IMR-90 (cell line): ENCODE data around the gene RANBP10. TPM values are rescaled to one million over a fixed set of nuclear protein-coding genes. Genes with fewer than 3 reads are reported as not detected.

Source experiments
- ATAC-seq: fragments of 200-7000 bp; cut with Tn5 transposase; 2 replicates; pipeline ENCODE4 v1.9.1; 2020; ENCODE audit warnings: low read depth, mild to moderate bottlenecking, moderate library complexity
- BruUV-seq: library from RNA; stranded (reverse); fragments of 400-500 nt; replicated peaks from 2 replicates; lab custom pipeline; 2021; lab: Mats Ljungman, UMichigan
- CTCF ChIA-PET: fragments of 300-600 bp; formaldehyde crosslinking; extraction: SDS; loops from one replicate; lab custom pipeline; 2021; ENCODE audit warnings: antibody characterized with exemption; lab: Yijun Ruan, JAX
- POLR2A ChIA-PET: fragments of 300-600 bp; sonication (Branson Sonifier 250); formaldehyde crosslinking; loops from one replicate; lab custom pipeline; 2022; ENCODE audit warnings: antibody characterized with exemption; ENCODE audit not compliant: unreplicated experiment; lab: Charles Lee
- DNase-seq: peaks from one replicate; pipeline ENCODE4 v3.0.0; 2013
- H2AFZ ChIP-seq: replicated peaks from 2 replicates; pipeline ENCODE3; 2013; ENCODE audit warnings: low read length, mild to moderate bottlenecking; ENCODE audit not compliant: poor library complexity
- H2AK5ac ChIP-seq: 2 replicates; pipeline ENCODE4 v1.6.1; 2013; ENCODE audit warnings: low read depth, low read length, inconsistent platforms
- H2AK9ac ChIP-seq: replicated peaks from 2 replicates; pipeline ENCODE3; 2013; ENCODE audit warnings: mild to moderate bottlenecking, low read depth, low read length, moderate library complexity; ENCODE audit not compliant: poor library complexity
- H2BK120ac ChIP-seq: 2 replicates; pipeline ENCODE4 v1.6.1; 2013; ENCODE audit warnings: low read depth, low read length, inconsistent platforms
- H2BK15ac ChIP-seq: 3 replicates; pipeline ENCODE4 v1.6.1; 2013; ENCODE audit warnings: low read depth, low read length, inconsistent platforms
- H2BK20ac ChIP-seq: 2 replicates; pipeline ENCODE4 v1.6.1; 2013; ENCODE audit warnings: low read depth, mild to moderate bottlenecking, inconsistent platforms, low read length, moderate library complexity
- H2BK5ac ChIP-seq: 2 replicates; pipeline ENCODE4 v1.6.1; 2013; ENCODE audit warnings: mild to moderate bottlenecking, low read depth, low read length, inconsistent platforms; ENCODE audit not compliant: poor library complexity, severe bottlenecking
- H3K14ac ChIP-seq: replicated peaks from 2 replicates; pipeline ENCODE4 v1.6.1; 2013; ENCODE audit warnings: low read depth, low read length, inconsistent platforms
- H3K18ac ChIP-seq: 2 replicates; pipeline ENCODE4 v1.6.1; 2013; ENCODE audit warnings: low read depth, low read length, control low read depth
- H3K23ac ChIP-seq: 2 replicates; pipeline ENCODE4 v1.6.1; 2013; ENCODE audit warnings: low read depth, low read length, inconsistent platforms
- H3K27ac ChIP-seq: 2 replicates; pipeline ENCODE4 v1.5.1; 2013; ENCODE audit warnings: mild to moderate bottlenecking, control low read depth, low read length; ENCODE audit not compliant: insufficient read depth
- H3K27me3 ChIP-seq: 2 replicates; pipeline ENCODE4 v1.6.1; 2013; ENCODE audit warnings: low read length; ENCODE audit not compliant: control insufficient read depth, insufficient read depth
- H3K36me3 ChIP-seq: 2 replicates; pipeline ENCODE4 v1.6.1; 2013; ENCODE audit warnings: low read length, mixed read lengths; ENCODE audit not compliant: control insufficient read depth, insufficient read depth
- H3K4ac ChIP-seq: 2 replicates; pipeline ENCODE4 v1.6.1; 2013; ENCODE audit warnings: low read depth, low read length, inconsistent platforms
- H3K4me1 ChIP-seq: 2 replicates; pipeline ENCODE4 v1.6.1; 2013; ENCODE audit warnings: low read length, mixed read lengths; ENCODE audit not compliant: control insufficient read depth, insufficient read depth
- H3K4me2 ChIP-seq: 2 replicates; pipeline ENCODE4 v1.6.1; 2013; ENCODE audit warnings: low read depth, mild to moderate bottlenecking, control low read depth, low read length, moderate library complexity
- H3K4me3 ChIP-seq: 2 replicates; pipeline ENCODE4 v1.5.1; 2013; ENCODE audit warnings: low read depth, mild to moderate bottlenecking, control low read depth, low read length, moderate library complexity; ENCODE audit not compliant: insufficient read depth
- H3K56ac ChIP-seq: 2 replicates; pipeline ENCODE4 v1.6.1; 2013; ENCODE audit warnings: low read length, inconsistent platforms; ENCODE audit not compliant: insufficient read depth; ENCODE audit errors: extremely low read depth
- H3K79me1 ChIP-seq, 2 experiments: 2 replicates each; pipeline ENCODE4 v1.6.1; 2013; ENCODE audit warnings: low read length in 2 of 2, inconsistent platforms in 1 of 2, low read depth in 1 of 2
- H3K9ac ChIP-seq: 2 replicates; pipeline ENCODE4 v1.6.1; 2013; ENCODE audit warnings: low read depth, low read length, control low read depth
- H3K9me1 ChIP-seq: 2 replicates; pipeline ENCODE4 v1.6.1; 2013; ENCODE audit warnings: low read length, inconsistent platforms; ENCODE audit not compliant: insufficient read depth
- H3K9me3 ChIP-seq: 2 replicates; pipeline ENCODE4 v1.6.1; 2013; ENCODE audit warnings: low read length; ENCODE audit not compliant: control insufficient read depth, insufficient read depth
- H4K20me1 ChIP-seq: 2 replicates; pipeline ENCODE4 v1.6.1; 2013; ENCODE audit warnings: low read length, inconsistent platforms; ENCODE audit not compliant: insufficient read depth
- H4K5ac ChIP-seq: 2 replicates; pipeline ENCODE4 v1.6.1; 2013; ENCODE audit warnings: mild to moderate bottlenecking, low read depth, low read length, control low read depth
- H4K8ac ChIP-seq, 2 experiments: 2 replicates each; pipeline ENCODE4 v1.6.1; 2013; ENCODE audit warnings: low read depth in 2 of 2, low read length in 2 of 2, control low read depth in 1 of 2, inconsistent platforms in 1 of 2
- H4K91ac ChIP-seq: 2 replicates; pipeline ENCODE4 v1.6.1; 2013; ENCODE audit warnings: low read depth, low read length, inconsistent platforms; ENCODE audit not compliant: insufficient read depth
- CEBPB ChIP-seq: IDR thresholded peaks from 2 replicates; pipeline ENCODE4 v1.6.1; 2012; ENCODE audit warnings: low read depth, low read length, improper control_type of control experiment
- MAFK ChIP-seq: IDR thresholded peaks from 2 replicates; pipeline ENCODE4 v1.6.1; 2012; ENCODE audit warnings: low read depth, low read length, improper control_type of control experiment
- MXI1 ChIP-seq: IDR thresholded peaks from 2 replicates; pipeline ENCODE4 v1.6.1; 2012; ENCODE audit warnings: low read depth, mild to moderate bottlenecking, low read length, moderate library complexity, borderline replicate concordance
- RFX5 ChIP-seq: IDR thresholded peaks from 2 replicates; pipeline ENCODE4 v1.8.0; 2012; ENCODE audit warnings: low read depth, mild to moderate bottlenecking, low read length, moderate library complexity
- WGBS, 2 experiments: methylation state at CpG; one replicate each; pipeline versions ENCODE4 v1.1.5 to v1.1.7; 2013; ENCODE audit warnings: missing lambda C conversion rate in 2 of 2; ENCODE audit not compliant: insufficient read length in 1 of 2; ENCODE audit errors: extremely low coverage in 2 of 2; 5-methylcytosine and 5-hydroxymethylcytosine counted together
- dilution Hi-C: fragments of 300-500 bp; cut with HindIII; formaldehyde crosslinking; loops from one replicate; pipeline ENCODE4 v1.14.3; 2018; ENCODE audit warnings: low sequenced_read_pairs; ENCODE audit not compliant: unreplicated experiment
- in situ Hi-C: fragments of 300-500 bp; cut with MboI; formaldehyde crosslinking; loops from 3 replicates; pipeline ENCODE4 v1.14.3; 2019; ENCODE audit warnings: low sequenced_read_pairs, inconsistent platforms, mixed read lengths
- intact Hi-C: fragments of 100-400 bp; cut with micrococcal nuclease; formaldehyde crosslinking; loops from 2 replicates; pipeline ENCODE4 v1.10.0; 2022
- polyA plus RNA-seq, 3 experiments: library from polyadenylated mRNA; depleted of rRNA; stranded (reverse); fragments of >200 nt; gene quantifications; 2 replicates each; pipeline ENCODE4 v1.2.3, GENCODE V29; 2012; ENCODE audit warnings: low replicate concordance in 1 of 3
- total RNA-seq: library from RNA; depleted of rRNA; stranded (reverse); fragments of >200 nt; gene quantifications from 2 replicates; pipeline ENCODE4 v1.2.3, GENCODE V29; 2012

RANBP10 gene
- total and polyA plus RNA-seq, 2 of the 4 experiments (the other 2 are of a cell fraction) = 2.7 to 12.1 TPM

DNA sequence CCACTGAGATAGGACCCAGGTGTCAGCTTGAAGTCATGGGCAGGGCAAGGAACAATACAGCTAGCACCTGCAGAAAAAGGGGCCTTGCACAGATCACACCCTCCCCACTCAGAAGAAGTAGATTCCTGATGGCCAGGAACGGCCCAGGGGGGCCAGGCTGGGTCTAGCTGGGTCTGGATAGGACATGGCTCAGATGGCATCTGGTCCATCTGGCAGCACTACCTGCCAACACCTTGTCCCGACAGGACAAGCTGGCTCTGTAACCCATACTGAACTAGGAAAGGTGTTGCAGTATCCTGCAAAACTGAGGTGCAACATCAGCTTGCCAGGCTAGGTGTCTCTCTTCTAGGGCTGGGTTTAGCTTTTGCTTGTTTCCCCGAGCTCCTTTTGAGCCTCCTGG lies 48.4 kb downstream of the RANBP10 start:
- Histone ChIP-seq H3K18ac (no peak overlapping the region), H2AFZ (no peak overlapping the region), H3K9ac (no peak overlapping the region), H3K9me3 (no peaks in the 10 kb centered on the region), H3K4ac (no peak overlapping the region), H3K27me3 (no peaks in the 10 kb centered on the region), H3K56ac (no peak overlapping the region), H4K20me1 (peaks cover 16% of the 10 kb centered on the region), H3K14ac (no peak overlapping the region), H3K23ac (no peak overlapping the region), H4K91ac (no peak overlapping the region), H3K27ac (no peak overlapping the region), H2AK9ac (no peak overlapping the region), H2AK5ac (no peak overlapping the region), H3K4me2 (no peak overlapping the region), H2BK20ac (no peak overlapping the region), H2BK15ac (no peak overlapping the region), H3K36me3 (peaks cover 6% of the 10 kb centered on the region; the same call in 1 of the 2 replicates), H3K4me1 (no peaks in the 10 kb centered on the region), H4K5ac (no peak overlapping the region), H3K4me3 (no peak overlapping the region), H3K79me1 (peaks cover 8 to 44% of the 10 kb centered on the region in 2 experiments; a peak in 3 of 4 replicates), H2BK120ac (no peak overlapping the region), H2BK5ac (no peak overlapping the region), H4K8ac (no peak overlapping the region), H3K9me1 (peaks cover 17% of the 10 kb centered on the region)
- no TSS peak for BruUV-seq
- ATAC-seq = no peak
- dilution Hi-C loops = no loop called here
- TF ChIP-seq RFX5 (no peak), CEBPB (no peak), MXI1 (no peak), MAFK (no peak)
- WGBS, 2 experiments = 100% methylated on average over 1 of the region's 3 CpGs; no CpG with 5 or more reads in 1 of the 2 experiments
- no peak for DNase-seq
- intact Hi-C loops = no loop called here
- POLR2A ChIA-PET = no interaction called here
- in situ Hi-C loops = no loop called here
- CTCF ChIA-PET = no interaction called here
